H9 (cell line): ENCODE measurements around the gene NANOG. TPM values are rescaled to one million over a fixed set of nuclear protein-coding genes. Genes with fewer than 3 reads are reported as not detected.
A peak's percentile ranks its signal among the peaks of the same experiment; 100 is the strongest.
"Not testable (repeated sequence)": the region's sequence is repeated elsewhere in the genome, so short reads cannot be mapped to it uniquely, and the experiment has no call there.

Source experiments
- DNase-seq: peaks from one replicate; pipeline ENCODE4 v3.0.0-alpha.2; 2017
- H2AFZ ChIP-seq: one replicate; pipeline ENCODE4 v1.6.1; 2013; ENCODE audit warnings: mild to moderate bottlenecking, low read length, control low read depth, moderate library complexity
- H2AK5ac ChIP-seq: 2 replicates; pipeline ENCODE4 v1.6.1; 2013; ENCODE audit warnings: low read length, control low read depth, mixed read lengths; ENCODE audit not compliant: insufficient read length
- H2BK120ac ChIP-seq: one replicate; pipeline ENCODE4 v1.6.1; 2013; ENCODE audit warnings: low read depth, mild to moderate bottlenecking, low read length, control low read depth, inconsistent platforms; ENCODE audit not compliant: poor library complexity, severe bottlenecking
- H2BK12ac ChIP-seq: 2 replicates; pipeline ENCODE4 v1.6.1; 2013; ENCODE audit warnings: low read length, control low read depth, mixed read lengths, low read depth; ENCODE audit not compliant: insufficient read length
- H2BK15ac ChIP-seq: 2 replicates; pipeline ENCODE4 v1.6.1; 2013; ENCODE audit warnings: low read depth, low read length, control low read depth
- H2BK20ac ChIP-seq: one replicate; pipeline ENCODE4 v1.6.1; 2013; ENCODE audit warnings: low read depth, mild to moderate bottlenecking, low read length, control low read depth, inconsistent platforms; ENCODE audit not compliant: poor library complexity, severe bottlenecking
- H2BK5ac ChIP-seq: 2 replicates; pipeline ENCODE4 v1.6.1; 2013; ENCODE audit warnings: low read length, control low read depth, mixed read lengths; ENCODE audit not compliant: insufficient read length
- H3K14ac ChIP-seq: 2 replicates; pipeline ENCODE4 v1.6.1; 2013; ENCODE audit warnings: low read length, control low read depth; ENCODE audit not compliant: insufficient read depth
- H3K18ac ChIP-seq: 2 replicates; pipeline ENCODE4 v1.6.1; 2013; ENCODE audit warnings: low read depth, mild to moderate bottlenecking, mixed read lengths, low read length, control low read depth; ENCODE audit not compliant: insufficient read length
- H3K23ac ChIP-seq: 2 replicates; pipeline ENCODE4 v1.6.1; 2013; ENCODE audit warnings: low read length, control low read depth, mixed read lengths, low read depth; ENCODE audit not compliant: insufficient read length
- H3K23me2 ChIP-seq: 2 replicates; pipeline ENCODE4 v1.6.1; 2013; ENCODE audit warnings: low read depth, mild to moderate bottlenecking, mixed read lengths, low read length, control low read depth; ENCODE audit not compliant: insufficient read length, poor library complexity, severe bottlenecking
- H3K27ac ChIP-seq: 2 replicates; pipeline ENCODE4 v1.5.1; 2013; ENCODE audit warnings: low read length, control low read depth, mixed read lengths, low read depth; ENCODE audit not compliant: insufficient read length
- H3K27me3 ChIP-seq: 2 replicates; pipeline ENCODE4 v1.6.1; 2013; ENCODE audit warnings: low read length, control low read depth, inconsistent platforms; ENCODE audit not compliant: insufficient read depth
- H3K4ac ChIP-seq: 2 replicates; pipeline ENCODE4 v1.6.1; 2013; ENCODE audit warnings: low read depth, mild to moderate bottlenecking, control low read depth, inconsistent platforms, low read length, moderate library complexity
- H3K4me1 ChIP-seq: 2 replicates; pipeline ENCODE4 v1.6.1; 2013; ENCODE audit warnings: low read length, control low read depth, inconsistent platforms; ENCODE audit not compliant: insufficient read depth
- H3K4me2 ChIP-seq: 2 replicates; pipeline ENCODE4 v1.6.1; 2013; ENCODE audit warnings: low read length, control low read depth, mixed read lengths; ENCODE audit not compliant: insufficient read length, insufficient read depth
- H3K56ac ChIP-seq: 2 replicates; pipeline ENCODE4 v1.6.1; 2013; ENCODE audit warnings: low read depth, mild to moderate bottlenecking, mixed read lengths, low read length, control low read depth; ENCODE audit not compliant: insufficient read length
- H3K79me1 ChIP-seq: 2 replicates; pipeline ENCODE4 v1.6.1; 2013; ENCODE audit warnings: low read depth, mild to moderate bottlenecking, moderate library complexity, low read length, control low read depth, inconsistent platforms; ENCODE audit not compliant: insufficient read depth, poor library complexity, severe bottlenecking
- H3K79me2 ChIP-seq: 2 replicates; pipeline ENCODE4 v1.6.1; 2013; ENCODE audit warnings: low read length, control low read depth, inconsistent platforms; ENCODE audit not compliant: insufficient read depth
- H3K9ac ChIP-seq: 2 replicates; pipeline ENCODE4 v1.6.1; 2013; ENCODE audit warnings: low read length, control low read depth, mixed read lengths; ENCODE audit not compliant: insufficient read length; ENCODE audit errors: extremely low read depth
- H3K9me3 ChIP-seq: one replicate; pipeline ENCODE4 v1.6.1; 2013; ENCODE audit warnings: low read depth, low read length, inconsistent platforms; ENCODE audit not compliant: control insufficient read depth
- H3T11ph ChIP-seq: one replicate; pipeline ENCODE4 v1.6.1; 2013; ENCODE audit warnings: mild to moderate bottlenecking, low read length, control low read depth, inconsistent platforms
- H4K20me1 ChIP-seq: one replicate; pipeline ENCODE4 v1.6.1; 2013; ENCODE audit not compliant: control insufficient read depth, insufficient read length, insufficient read depth
- H4K5ac ChIP-seq: 2 replicates; pipeline ENCODE4 v1.6.1; 2013; ENCODE audit warnings: low read depth, mild to moderate bottlenecking, mixed read lengths, low read length, control low read depth; ENCODE audit not compliant: insufficient read length
- H4K8ac ChIP-seq: replicated peaks from 2 replicates; pipeline ENCODE4 v1.6.1; 2013; ENCODE audit warnings: low read length, control low read depth, mixed read lengths, low read depth; ENCODE audit not compliant: insufficient read length
- H4K91ac ChIP-seq: 2 replicates; pipeline ENCODE4 v1.6.1; 2013; ENCODE audit warnings: low read depth, mild to moderate bottlenecking, moderate library complexity, mixed read lengths, low read length, control low read depth; ENCODE audit not compliant: insufficient read length
- H3K27ac Mint-ChIP-seq, 3 experiments: 2 replicates in 2 of 3; 3 replicates in 1 of 3; pipeline ENCODE4 v1.8.0; 2020 to 2021; ENCODE audit warnings: mixed read lengths in 3 of 3, mild to moderate bottlenecking in 1 of 3, moderate library complexity in 1 of 3
- H3K27me3 Mint-ChIP-seq: 2 replicates; pipeline ENCODE4 v1.8.0; 2021; ENCODE audit warnings: low read depth, mild to moderate bottlenecking, moderate library complexity, mixed read lengths
- H3K36me3 Mint-ChIP-seq, 3 experiments: 2 replicates in 2 of 3; 3 replicates in 1 of 3; pipeline ENCODE4 v1.8.0; 2020 to 2021; ENCODE audit warnings: low read depth in 3 of 3, mixed read lengths in 3 of 3; ENCODE audit not compliant: insufficient read depth in 1 of 3
- H3K4me1 Mint-ChIP-seq, 2 experiments: 2 replicates each; pipeline ENCODE4 v1.8.0; 2020; ENCODE audit warnings: mixed read lengths in 2 of 2
- H3K4me3 Mint-ChIP-seq, 2 experiments: 2 replicates in 1 of 2; 3 replicates in 1 of 2; pipeline ENCODE4 v1.8.0; 2020 to 2021; ENCODE audit warnings: mild to moderate bottlenecking in 2 of 2, mixed read lengths in 2 of 2, moderate library complexity in 1 of 2
- H3K9me3 Mint-ChIP-seq, 2 experiments: 2 replicates in 1 of 2; 3 replicates in 1 of 2; pipeline ENCODE4 v1.8.0; 2020; ENCODE audit warnings: mild to moderate bottlenecking in 2 of 2, mixed read lengths in 2 of 2, moderate library complexity in 1 of 2
- WGBS: extraction: QIAGEN DNeasy Blood & Tissue Kit; methylation state at CpG from one replicate; pipeline ENCODE4 v1.1.7; 2013; ENCODE audit warnings: missing lambda C conversion rate, low lambda C conversion rate, mixed read lengths; ENCODE audit not compliant: insufficient read length; ENCODE audit errors: extremely low coverage; 5-methylcytosine and 5-hydroxymethylcytosine counted together
- total RNA-seq: library from RNA; stranded (reverse); gene quantifications from 2 replicates; pipeline ENCODE4 v1.2.1, GENCODE V29; 2021
- TF ChIP-seq, protein P1 (sequence below): fragments of 200-600 bp; sonication (generic); conservative IDR thresholded peaks from 3 replicates; pipeline ENCODE4 v1.8.0; 2021; ENCODE audit warnings: antibody characterized with exemption, mild to moderate bottlenecking

The NANOG gene
- total RNA-seq, 1 experiment from 2014 or later: 199 TPM

DNA sequence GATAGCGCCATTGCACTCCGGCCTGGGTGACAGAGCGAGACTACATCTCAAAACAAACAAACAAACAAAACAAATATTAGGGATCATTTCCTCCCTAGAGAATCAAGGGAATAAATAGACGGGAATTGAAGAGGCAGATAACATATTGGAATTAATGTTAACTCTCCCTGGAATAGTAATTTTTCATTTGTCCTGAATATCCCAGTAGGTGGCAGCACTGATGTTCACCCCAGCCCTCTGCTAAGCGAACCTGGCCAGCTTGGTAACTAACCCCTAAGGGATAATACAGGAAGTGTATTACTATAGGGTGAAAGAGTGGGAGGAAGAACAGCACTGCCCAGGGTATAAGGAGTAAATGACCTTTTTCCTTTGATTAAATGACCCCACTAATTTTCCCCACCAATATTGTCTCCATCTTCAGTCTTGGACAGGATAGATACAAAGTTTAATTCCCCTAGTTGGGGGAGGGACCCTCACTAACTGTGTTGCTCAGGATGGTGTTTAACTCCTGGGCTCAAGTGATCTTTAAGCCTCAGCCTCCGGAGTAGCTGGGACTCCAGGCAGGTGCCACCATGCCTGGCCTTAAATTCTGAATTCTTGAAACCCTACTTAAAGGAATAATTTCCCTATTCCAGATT, 43.0 kb downstream of the NANOG start:
- Mint-ChIP-seq H3K36me3 (no peaks in the 10 kb centered on the region), H3K27ac (0 out of 7 replicates have a peak overlapping the region, but pooled peaks of 1 of the 3 experiments have one; percentile 16), H3K4me1 (peaks cover 18 to 20% of the 10 kb centered on the region in 2 experiments), H3K4me3 (no peak overlapping the region), H3K27me3 (no peaks in the 10 kb centered on the region), H3K9me3 (no peaks in the 10 kb centered on the region)
- Histone ChIP-seq H3K4me1 (no peaks in the 10 kb centered on the region), H3K23ac (no peak overlapping the region), H4K91ac (no peak overlapping the region), H4K20me1 (no peaks in the 10 kb centered on the region), H4K5ac (no peak overlapping the region), H3K4me2 (no peak overlapping the region), H2AFZ (no peak overlapping the region), H2BK20ac (no peak overlapping the region), H3K14ac (no peak overlapping the region), H3T11ph (no peak overlapping the region), H3K23me2 (no peaks in the 10 kb centered on the region), H3K79me2 (no peaks in the 10 kb centered on the region), H3K9me3 (no peaks in the 10 kb centered on the region), H2BK12ac (no peak overlapping the region), H3K27ac (no peak overlapping the region), H3K9ac (no peak overlapping the region), H3K27me3 (no peaks in the 10 kb centered on the region), H3K56ac (no peak overlapping the region), H3K18ac (no peak overlapping the region), H2BK15ac (no peak overlapping the region), H2BK5ac (no peak overlapping the region), H2BK120ac (no peak overlapping the region), H2AK5ac (no peak overlapping the region), H4K8ac (no peak overlapping the region), H3K4ac (no peak overlapping the region), H3K79me1 (no peaks in the 10 kb centered on the region)
- no CpG with 5 or more reads among the region's 6 CpGs for WGBS
- TF ChIP-seq, protein P1, sequence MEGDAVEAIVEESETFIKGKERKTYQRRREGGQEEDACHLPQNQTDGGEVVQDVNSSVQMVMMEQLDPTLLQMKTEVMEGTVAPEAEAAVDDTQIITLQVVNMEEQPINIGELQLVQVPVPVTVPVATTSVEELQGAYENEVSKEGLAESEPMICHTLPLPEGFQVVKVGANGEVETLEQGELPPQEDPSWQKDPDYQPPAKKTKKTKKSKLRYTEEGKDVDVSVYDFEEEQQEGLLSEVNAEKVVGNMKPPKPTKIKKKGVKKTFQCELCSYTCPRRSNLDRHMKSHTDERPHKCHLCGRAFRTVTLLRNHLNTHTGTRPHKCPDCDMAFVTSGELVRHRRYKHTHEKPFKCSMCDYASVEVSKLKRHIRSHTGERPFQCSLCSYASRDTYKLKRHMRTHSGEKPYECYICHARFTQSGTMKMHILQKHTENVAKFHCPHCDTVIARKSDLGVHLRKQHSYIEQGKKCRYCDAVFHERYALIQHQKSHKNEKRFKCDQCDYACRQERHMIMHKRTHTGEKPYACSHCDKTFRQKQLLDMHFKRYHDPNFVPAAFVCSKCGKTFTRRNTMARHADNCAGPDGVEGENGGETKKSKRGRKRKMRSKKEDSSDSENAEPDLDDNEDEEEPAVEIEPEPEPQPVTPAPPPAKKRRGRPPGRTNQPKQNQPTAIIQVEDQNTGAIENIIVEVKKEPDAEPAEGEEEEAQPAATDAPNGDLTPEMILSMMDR: peak; percentile 76
- DNase-seq: peak; percentile 58

GRCh38 chr12:7833201-7833600, 44.0 kb downstream of the NANOG start:
- H3K9ac ChIP-seq, H3K79me1 ChIP-seq, H2BK20ac ChIP-seq, H2BK5ac ChIP-seq, H3K27me3 ChIP-seq, H2AFZ ChIP-seq, H3T11ph ChIP-seq, H3K79me2 ChIP-seq, H2BK12ac ChIP-seq, H3K4ac ChIP-seq, H3K9me3 ChIP-seq, H3K56ac ChIP-seq, H2BK120ac ChIP-seq, H4K5ac ChIP-seq, H3K36me3 Mint-ChIP-seq, H3K27ac ChIP-seq, H3K23ac ChIP-seq, H3K14ac ChIP-seq, H3K4me3 Mint-ChIP-seq, H3K4me2 ChIP-seq, H4K8ac ChIP-seq, H4K91ac ChIP-seq, H3K27me3 Mint-ChIP-seq, H3K18ac ChIP-seq, DNase-seq, H2AK5ac ChIP-seq, H3K27ac Mint-ChIP-seq, H4K20me1 ChIP-seq, H3K23me2 ChIP-seq, H2BK15ac ChIP-seq, H3K4me1 ChIP-seq, H3K9me3 Mint-ChIP-seq: not testable (repeated sequence)
- no CpG with 5 or more reads among the region's 6 CpGs for WGBS
- H3K4me1 Mint-ChIP-seq: peaks cover 18 to 20% of the 10 kb centered on the region in 2 experiments
